HepG2 (cell line): ENCODE data around the gene CKAP5. TPM values are rescaled to one million over a fixed set of nuclear protein-coding genes. Genes with fewer than 3 reads are reported as not detected.

Experiments used
- CC2D1A ChIP-seq: sonication (generic); formaldehyde crosslinking; IDR thresholded peaks from 2 replicates; pipeline ENCODE4 v1.8.1; 2023; ENCODE audit warnings: mild to moderate bottlenecking, missing genetic modification reagents
- GATAD1 ChIP-seq: IDR thresholded peaks from 2 replicates; pipeline ENCODE4 v1.6.1; 2016; ENCODE audit warnings: missing genetic modification reagents, missing compliant biosample characterization
- MLLT10 ChIP-seq: sonication (generic); formaldehyde crosslinking; IDR thresholded peaks from 2 replicates; pipeline ENCODE4 v1.4.0; 2020; ENCODE audit warnings: missing genetic modification reagents
- TAF1 ChIP-seq: sonication (generic); formaldehyde crosslinking; IDR thresholded peaks from 2 replicates; pipeline ENCODE4 v1.4.0; 2020; ENCODE audit warnings: missing genetic modification reagents
- ZFP90 ChIP-seq: sonication (generic); formaldehyde crosslinking; IDR thresholded peaks from 2 replicates; pipeline ENCODE4 v1.8.0; 2022; ENCODE audit warnings: missing genetic modification reagents, mild to moderate bottlenecking, inconsistent platforms, borderline replicate concordance
- ZMYM2 ChIP-seq: sonication (generic); formaldehyde crosslinking; IDR thresholded peaks from 2 replicates; pipeline ENCODE4 v1.8.0; 2022; ENCODE audit warnings: mild to moderate bottlenecking, missing genetic modification reagents
- ZNF382 ChIP-seq: sonication (generic); formaldehyde crosslinking; IDR thresholded peaks from 2 replicates; pipeline ENCODE4 v1.5.0; 2020; ENCODE audit warnings: missing genetic modification reagents, mild to moderate bottlenecking, borderline replicate concordance
- ZNF484 ChIP-seq: sonication (generic); formaldehyde crosslinking; IDR thresholded peaks from 2 replicates; pipeline ENCODE4 v1.5.1; 2020; ENCODE audit warnings: mild to moderate bottlenecking, low read depth, missing genetic modification reagents, borderline replicate concordance
- ZNF552 ChIP-seq: sonication (generic); formaldehyde crosslinking; IDR thresholded peaks from 2 replicates; pipeline ENCODE4 v1.9.0; 2022; ENCODE audit warnings: missing genetic modification reagents, mild to moderate bottlenecking, borderline replicate concordance
- ZNF563 ChIP-seq: sonication (generic); formaldehyde crosslinking; IDR thresholded peaks from 2 replicates; pipeline ENCODE4 v1.8.0; 2022; ENCODE audit warnings: mild to moderate bottlenecking, moderate library complexity, missing genetic modification reagents
- ZNF839 ChIP-seq: sonication (generic); formaldehyde crosslinking; IDR thresholded peaks from 2 replicates; pipeline ENCODE4 v1.4.0; 2020; ENCODE audit warnings: missing genetic modification reagents, mild to moderate bottlenecking, borderline replicate concordance
- polyA plus RNA-seq, 8 experiments: library from polyadenylated mRNA; depleted of rRNA in 3 of 8; stranded (reverse) in 7 of 8; unstranded in 1 of 8; fragments of >200 nt; fragmentation: Illumina TruSeq in 4 of 8; extraction: Trizol in 4 of 8; gene quantifications; 2 replicates each; pipeline versions ENCODE4 v1.2.1 to v1.2.3, GENCODE V29; 2011 to 2016; ENCODE audit warnings: low read depth in 4 of 8, missing spikeins in 1 of 8, mixed read lengths in 1 of 8; ENCODE audit not compliant: insufficient read depth in 1 of 8
- total RNA-seq, 5 experiments: library from RNA; depleted of rRNA; stranded (reverse); fragments of >200 nt; fragmentation: Illumina TruSeq; extraction: Trizol; gene quantifications; 2 replicates each; pipeline ENCODE4 v1.2.3, GENCODE V29; 2016; ENCODE audit warnings: low read depth in 1 of 5
- TF ChIP-seq, protein P1 (sequence below): sonication (generic); formaldehyde crosslinking; IDR thresholded peaks from one replicate; pipeline ENCODE4 v1.5.1; 2020; ENCODE audit warnings: mild to moderate bottlenecking, missing genetic modification reagents; ENCODE audit errors: not compliant biosample characterization
- TF ChIP-seq, protein P2 (sequence below): sonication (generic); formaldehyde crosslinking; IDR thresholded peaks from 2 replicates; pipeline ENCODE4 v1.5.1; 2020; ENCODE audit warnings: missing genetic modification reagents, mild to moderate bottlenecking, borderline replicate concordance
- TF ChIP-seq, protein P3 (sequence below): sonication (generic); formaldehyde crosslinking; IDR thresholded peaks from 2 replicates; pipeline ENCODE4 v1.4.0; 2020; ENCODE audit warnings: missing genetic modification reagents
- TF ChIP-seq, protein P4 (sequence below): sonication (generic); formaldehyde crosslinking; conservative IDR thresholded peaks from 2 replicates; pipeline ENCODE4 v1.5.0; 2020; ENCODE audit warnings: missing genetic modification reagents

Gene CKAP5
- total and polyA plus RNA-seq, 2 of the 13 experiments (the other 11 are each of a cell fraction or from before 2014, with no cell fraction given) = 79.2 to 103 TPM

DNA sequence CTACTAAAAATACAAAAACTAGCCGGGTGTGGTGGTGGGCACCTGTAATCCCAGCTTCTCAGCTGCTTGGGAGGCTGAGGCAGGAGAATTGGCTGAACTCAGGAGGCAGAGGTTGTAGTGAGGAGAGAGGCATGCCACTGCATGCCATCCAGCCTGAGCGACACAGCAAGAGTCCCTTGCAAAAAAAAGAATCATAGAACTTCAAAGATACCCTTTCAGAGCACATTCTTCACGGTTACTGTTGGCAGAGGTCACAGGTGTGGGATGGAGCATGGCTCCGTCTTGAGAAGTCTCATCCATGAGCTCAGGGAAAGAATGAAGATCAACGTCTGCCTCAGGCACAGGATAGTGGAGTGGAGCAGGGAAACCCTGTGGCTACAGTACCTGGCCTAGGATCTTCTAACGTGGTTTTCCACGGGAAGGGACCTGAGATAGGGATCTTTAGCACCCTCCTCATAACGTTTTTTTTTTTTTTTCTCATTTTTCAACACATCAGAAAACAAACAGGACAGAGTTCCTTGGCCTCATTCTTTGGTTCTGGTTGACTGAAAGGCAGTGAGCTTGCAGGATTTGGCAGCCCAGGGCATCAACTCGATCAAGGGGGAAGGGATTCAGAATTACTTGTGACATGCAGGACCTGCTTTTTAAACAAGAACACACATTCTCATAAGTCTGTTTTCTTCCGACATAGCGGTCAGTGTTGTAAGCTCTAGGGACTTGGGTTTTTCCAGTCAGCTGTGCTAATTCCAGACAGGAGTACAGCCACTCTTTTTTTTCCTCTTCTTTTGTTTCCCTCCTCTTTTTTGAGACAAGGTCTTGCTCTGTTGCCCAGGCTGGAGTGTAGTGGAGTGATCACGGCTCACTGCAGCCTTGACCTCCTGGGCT, 104.2 kb downstream of the CKAP5 start (continued):
- TF ChIP-seq, protein P1, sequence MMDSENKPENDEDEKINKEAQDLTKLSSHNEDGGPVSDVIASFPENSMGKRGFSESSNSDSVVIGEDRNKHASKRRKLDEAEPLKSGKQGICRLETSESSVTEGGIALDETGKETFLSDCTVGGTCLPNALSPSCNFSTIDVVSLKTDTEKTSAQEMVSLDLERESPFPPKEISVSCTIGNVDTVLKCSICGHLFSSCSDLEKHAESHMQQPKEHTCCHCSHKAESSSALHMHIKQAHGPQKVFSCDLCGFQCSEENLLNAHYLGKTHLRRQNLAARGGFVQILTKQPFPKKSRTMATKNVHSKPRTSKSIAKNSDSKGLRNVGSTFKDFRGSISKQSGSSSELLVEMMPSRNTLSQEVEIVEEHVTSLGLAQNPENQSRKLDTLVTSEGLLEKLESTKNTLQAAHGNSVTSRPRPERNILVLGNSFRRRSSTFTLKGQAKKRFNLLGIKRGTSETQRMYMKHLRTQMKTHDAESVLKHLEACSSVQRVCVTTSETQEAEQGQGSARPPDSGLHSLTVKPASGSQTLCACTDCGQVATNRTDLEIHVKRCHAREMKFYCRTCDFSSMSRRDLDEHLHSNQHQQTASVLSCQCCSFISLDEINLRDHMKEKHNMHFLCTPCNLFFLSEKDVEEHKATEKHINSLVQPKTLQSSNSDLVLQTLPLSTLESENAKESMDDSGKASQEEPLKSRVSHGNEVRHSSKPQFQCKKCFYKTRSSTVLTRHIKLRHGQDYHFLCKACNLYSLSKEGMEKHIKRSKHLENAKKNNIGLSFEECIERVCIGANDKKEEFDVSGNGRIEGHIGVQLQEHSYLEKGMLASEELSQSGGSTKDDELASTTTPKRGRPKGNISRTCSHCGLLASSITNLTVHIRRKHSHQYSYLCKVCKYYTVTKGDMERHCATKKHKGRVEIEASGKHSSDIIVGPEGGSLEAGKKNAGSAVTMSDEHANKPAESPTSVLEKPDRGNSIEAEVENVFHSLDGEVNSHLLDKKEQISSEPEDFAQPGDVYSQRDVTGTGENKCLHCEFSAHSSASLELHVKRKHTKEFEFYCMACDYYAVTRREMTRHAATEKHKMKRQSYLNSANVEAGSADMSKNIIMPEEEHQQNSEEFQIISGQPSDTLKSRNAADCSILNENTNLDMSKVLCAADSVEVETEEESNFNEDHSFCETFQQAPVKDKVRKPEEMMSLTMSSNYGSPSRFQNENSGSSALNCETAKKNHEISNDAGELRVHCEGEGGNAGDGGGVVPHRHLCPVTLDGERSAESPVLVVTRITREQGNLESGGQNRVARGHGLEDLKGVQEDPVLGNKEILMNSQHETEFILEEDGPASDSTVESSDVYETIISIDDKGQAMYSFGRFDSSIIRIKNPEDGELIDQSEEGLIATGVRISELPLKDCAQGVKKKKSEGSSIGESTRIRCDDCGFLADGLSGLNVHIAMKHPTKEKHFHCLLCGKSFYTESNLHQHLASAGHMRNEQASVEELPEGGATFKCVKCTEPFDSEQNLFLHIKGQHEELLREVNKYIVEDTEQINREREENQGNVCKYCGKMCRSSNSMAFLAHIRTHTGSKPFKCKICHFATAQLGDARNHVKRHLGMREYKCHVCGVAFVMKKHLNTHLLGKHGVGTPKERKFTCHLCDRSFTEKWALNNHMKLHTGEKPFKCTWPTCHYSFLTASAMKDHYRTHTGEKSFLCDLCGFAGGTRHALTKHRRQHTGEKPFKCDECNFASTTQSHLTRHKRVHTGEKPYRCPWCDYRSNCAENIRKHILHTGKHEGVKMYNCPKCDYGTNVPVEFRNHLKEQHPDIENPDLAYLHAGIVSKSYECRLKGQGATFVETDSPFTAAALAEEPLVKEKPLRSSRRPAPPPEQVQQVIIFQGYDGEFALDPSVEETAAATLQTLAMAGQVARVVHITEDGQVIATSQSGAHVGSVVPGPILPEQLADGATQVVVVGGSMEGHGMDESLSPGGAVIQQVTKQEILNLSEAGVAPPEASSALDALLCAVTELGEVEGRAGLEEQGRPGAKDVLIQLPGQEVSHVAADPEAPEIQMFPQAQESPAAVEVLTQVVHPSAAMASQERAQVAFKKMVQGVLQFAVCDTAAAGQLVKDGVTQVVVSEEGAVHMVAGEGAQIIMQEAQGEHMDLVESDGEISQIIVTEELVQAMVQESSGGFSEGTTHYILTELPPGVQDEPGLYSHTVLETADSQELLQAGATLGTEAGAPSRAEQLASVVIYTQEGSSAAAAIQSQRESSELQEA = no peak
- TF ChIP-seq ZNF484 = no peak
- no peak for TF ChIP-seq ZMYM2 (CRISPR knock-in tag)
- TF ChIP-seq GATAD1 (CRISPR knock-in tag) = no peak
- TF ChIP-seq ZNF552 = no peak
- TF ChIP-seq CC2D1A (CRISPR knock-in tag) = no peak
- no peak for TF ChIP-seq MLLT10 (CRISPR knock-in tag)
- TF ChIP-seq, protein P2, sequence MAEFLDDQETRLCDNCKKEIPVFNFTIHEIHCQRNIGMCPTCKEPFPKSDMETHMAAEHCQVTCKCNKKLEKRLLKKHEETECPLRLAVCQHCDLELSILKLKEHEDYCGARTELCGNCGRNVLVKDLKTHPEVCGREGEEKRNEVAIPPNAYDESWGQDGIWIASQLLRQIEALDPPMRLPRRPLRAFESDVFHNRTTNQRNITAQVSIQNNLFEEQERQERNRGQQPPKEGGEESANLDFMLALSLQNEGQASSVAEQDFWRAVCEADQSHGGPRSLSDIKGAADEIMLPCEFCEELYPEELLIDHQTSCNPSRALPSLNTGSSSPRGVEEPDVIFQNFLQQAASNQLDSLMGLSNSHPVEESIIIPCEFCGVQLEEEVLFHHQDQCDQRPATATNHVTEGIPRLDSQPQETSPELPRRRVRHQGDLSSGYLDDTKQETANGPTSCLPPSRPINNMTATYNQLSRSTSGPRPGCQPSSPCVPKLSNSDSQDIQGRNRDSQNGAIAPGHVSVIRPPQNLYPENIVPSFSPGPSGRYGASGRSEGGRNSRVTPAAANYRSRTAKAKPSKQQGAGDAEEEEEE (CRISPR knock-in tag) = no peak
- TF ChIP-seq, protein P3, sequence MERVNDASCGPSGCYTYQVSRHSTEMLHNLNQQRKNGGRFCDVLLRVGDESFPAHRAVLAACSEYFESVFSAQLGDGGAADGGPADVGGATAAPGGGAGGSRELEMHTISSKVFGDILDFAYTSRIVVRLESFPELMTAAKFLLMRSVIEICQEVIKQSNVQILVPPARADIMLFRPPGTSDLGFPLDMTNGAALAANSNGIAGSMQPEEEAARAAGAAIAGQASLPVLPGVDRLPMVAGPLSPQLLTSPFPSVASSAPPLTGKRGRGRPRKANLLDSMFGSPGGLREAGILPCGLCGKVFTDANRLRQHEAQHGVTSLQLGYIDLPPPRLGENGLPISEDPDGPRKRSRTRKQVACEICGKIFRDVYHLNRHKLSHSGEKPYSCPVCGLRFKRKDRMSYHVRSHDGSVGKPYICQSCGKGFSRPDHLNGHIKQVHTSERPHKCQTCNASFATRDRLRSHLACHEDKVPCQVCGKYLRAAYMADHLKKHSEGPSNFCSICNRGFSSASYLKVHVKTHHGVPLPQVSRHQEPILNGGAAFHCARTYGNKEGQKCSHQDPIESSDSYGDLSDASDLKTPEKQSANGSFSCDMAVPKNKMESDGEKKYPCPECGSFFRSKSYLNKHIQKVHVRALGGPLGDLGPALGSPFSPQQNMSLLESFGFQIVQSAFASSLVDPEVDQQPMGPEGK (CRISPR knock-in tag) = no peak
- TF ChIP-seq ZNF382 (CRISPR knock-in tag) = no peak
- TF ChIP-seq ZFP90 (CRISPR knock-in tag) = no peak
- TF ChIP-seq, protein P4, sequence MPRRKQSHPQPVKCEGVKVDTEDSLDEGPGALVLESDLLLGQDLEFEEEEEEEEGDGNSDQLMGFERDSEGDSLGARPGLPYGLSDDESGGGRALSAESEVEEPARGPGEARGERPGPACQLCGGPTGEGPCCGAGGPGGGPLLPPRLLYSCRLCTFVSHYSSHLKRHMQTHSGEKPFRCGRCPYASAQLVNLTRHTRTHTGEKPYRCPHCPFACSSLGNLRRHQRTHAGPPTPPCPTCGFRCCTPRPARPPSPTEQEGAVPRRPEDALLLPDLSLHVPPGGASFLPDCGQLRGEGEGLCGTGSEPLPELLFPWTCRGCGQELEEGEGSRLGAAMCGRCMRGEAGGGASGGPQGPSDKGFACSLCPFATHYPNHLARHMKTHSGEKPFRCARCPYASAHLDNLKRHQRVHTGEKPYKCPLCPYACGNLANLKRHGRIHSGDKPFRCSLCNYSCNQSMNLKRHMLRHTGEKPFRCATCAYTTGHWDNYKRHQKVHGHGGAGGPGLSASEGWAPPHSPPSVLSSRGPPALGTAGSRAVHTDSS (CRISPR knock-in tag) = no peak
- TF ChIP-seq TAF1 (CRISPR knock-in tag) = no peak
- TF ChIP-seq ZNF563 (CRISPR knock-in tag) = no peak
- TF ChIP-seq ZNF839 (CRISPR knock-in tag) = no peak
